ENCODE results near the gene TRIM47. TPM values are rescaled to one million over a fixed set of nuclear protein-coding genes. Genes with fewer than 3 reads are reported as not detected.

The TRIM47 gene
- total RNA-seq, 1 experiment from 2014 or later = 125 TPM

DNA sequence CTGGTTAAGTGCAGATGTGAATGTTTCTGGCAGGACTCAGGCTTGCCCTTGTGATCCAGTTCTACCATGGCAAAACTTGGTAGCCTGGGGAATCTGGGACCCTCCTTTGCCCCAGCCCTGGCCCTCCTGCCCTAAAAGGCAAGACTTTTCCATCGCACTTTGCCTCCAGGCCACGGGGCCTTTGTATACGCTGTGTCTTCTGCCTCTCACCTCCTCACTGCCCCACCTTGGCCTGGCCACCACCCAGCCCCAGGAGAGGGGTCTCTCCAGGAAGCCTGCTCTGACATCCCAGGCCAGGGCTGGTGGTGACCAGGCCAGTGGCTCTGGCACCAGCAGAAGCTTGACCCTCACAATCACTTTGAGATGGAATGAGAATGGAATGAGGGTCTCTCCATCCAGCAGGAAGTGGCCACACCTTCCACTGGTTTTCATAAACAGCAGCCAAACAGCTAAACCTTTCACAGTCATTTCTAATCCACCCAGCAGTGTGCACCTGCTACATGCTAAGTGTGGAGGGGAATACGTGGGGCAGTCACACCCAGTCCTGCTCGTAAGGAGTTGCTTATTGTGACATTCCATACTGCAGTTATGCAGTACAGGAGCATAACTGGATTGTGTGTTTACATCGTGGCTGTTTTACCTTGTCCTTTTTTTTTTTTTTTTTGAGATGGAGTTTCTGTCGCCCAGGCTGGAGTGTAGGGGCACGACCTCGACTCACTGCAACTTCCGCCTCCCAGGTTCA lies 27.9 kb upstream of the TRIM47 start:
- Histone ChIP-seq H3K36me3 (ENCODE audit: control insufficient read depth, insufficient read depth, low read length) (peaks cover 8% of the 10 kb centered on the region; the same call in 1 of the 2 replicates), H3K27ac (ENCODE audit: low read length) (peak overlapping the region; percentile 81), H3K27me3 (ENCODE audit: control insufficient read depth, insufficient read depth, low read length) (no peaks in the 10 kb centered on the region), H3K4me3 (ENCODE audit: low read depth in 2 of 2, low read length in 2 of 2) (no peak overlapping the region), H3K4me1 (ENCODE audit: control insufficient read depth, insufficient read depth, low read length) (peaks cover 11% of the 10 kb centered on the region), H3K9me3 (ENCODE audit: control insufficient read depth, insufficient read depth, low read depth, low read length) (no peaks in the 10 kb centered on the region)
- intact Hi-C loops (cut with micrococcal nuclease; ENCODE audit: unreplicated experiment) = loop anchor here (5.0 kb wide), 1 partner anchor 96 kb away; the partner anchor contains the start of gene CDK3
- CTCF ChIA-PET = interaction anchor here (0.6 to 2.1 kb wide), 2 partner anchors 35 to 82 kb away, joined by 6 to 10 read pairs; partner anchors contain the start of gene FBF1
- DNase-seq (ENCODE audit: low read depth, low spot score) (no peak), ATAC-seq (no peak)
- POLR2A ChIA-PET = interaction anchor here (0.6 kb wide), 1 partner anchor 159 kb away, joined by 3 read pairs; no protein-coding TSS in a partner anchor
- BruUV-seq (replicated peaks) = no TSS peak
- in situ Hi-C loops (cut with HindIII; ENCODE audit: low pct_unique_long_range_greater_than_20kb, low sequenced_read_pairs) = no loop called here
- TF ChIP-seq SIN3A (IDR thresholded peaks at IDR 0.05; ENCODE audit: borderline replicate concordance, insufficient read depth, low read depth, low read length) (no peak), TCF7L2 (IDR thresholded peaks at IDR 0.05; ENCODE audit: low read depth, low read length) (no peak), POLR2AphosphoS5 (IDR thresholded peaks at IDR 0.05; ENCODE audit: low read depth, low read length) (no peak)
- TF ChIP-seq, protein P1, sequence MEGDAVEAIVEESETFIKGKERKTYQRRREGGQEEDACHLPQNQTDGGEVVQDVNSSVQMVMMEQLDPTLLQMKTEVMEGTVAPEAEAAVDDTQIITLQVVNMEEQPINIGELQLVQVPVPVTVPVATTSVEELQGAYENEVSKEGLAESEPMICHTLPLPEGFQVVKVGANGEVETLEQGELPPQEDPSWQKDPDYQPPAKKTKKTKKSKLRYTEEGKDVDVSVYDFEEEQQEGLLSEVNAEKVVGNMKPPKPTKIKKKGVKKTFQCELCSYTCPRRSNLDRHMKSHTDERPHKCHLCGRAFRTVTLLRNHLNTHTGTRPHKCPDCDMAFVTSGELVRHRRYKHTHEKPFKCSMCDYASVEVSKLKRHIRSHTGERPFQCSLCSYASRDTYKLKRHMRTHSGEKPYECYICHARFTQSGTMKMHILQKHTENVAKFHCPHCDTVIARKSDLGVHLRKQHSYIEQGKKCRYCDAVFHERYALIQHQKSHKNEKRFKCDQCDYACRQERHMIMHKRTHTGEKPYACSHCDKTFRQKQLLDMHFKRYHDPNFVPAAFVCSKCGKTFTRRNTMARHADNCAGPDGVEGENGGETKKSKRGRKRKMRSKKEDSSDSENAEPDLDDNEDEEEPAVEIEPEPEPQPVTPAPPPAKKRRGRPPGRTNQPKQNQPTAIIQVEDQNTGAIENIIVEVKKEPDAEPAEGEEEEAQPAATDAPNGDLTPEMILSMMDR (IDR thresholded peaks at IDR 0.05) = no peak
- TF ChIP-seq, protein P2, sequence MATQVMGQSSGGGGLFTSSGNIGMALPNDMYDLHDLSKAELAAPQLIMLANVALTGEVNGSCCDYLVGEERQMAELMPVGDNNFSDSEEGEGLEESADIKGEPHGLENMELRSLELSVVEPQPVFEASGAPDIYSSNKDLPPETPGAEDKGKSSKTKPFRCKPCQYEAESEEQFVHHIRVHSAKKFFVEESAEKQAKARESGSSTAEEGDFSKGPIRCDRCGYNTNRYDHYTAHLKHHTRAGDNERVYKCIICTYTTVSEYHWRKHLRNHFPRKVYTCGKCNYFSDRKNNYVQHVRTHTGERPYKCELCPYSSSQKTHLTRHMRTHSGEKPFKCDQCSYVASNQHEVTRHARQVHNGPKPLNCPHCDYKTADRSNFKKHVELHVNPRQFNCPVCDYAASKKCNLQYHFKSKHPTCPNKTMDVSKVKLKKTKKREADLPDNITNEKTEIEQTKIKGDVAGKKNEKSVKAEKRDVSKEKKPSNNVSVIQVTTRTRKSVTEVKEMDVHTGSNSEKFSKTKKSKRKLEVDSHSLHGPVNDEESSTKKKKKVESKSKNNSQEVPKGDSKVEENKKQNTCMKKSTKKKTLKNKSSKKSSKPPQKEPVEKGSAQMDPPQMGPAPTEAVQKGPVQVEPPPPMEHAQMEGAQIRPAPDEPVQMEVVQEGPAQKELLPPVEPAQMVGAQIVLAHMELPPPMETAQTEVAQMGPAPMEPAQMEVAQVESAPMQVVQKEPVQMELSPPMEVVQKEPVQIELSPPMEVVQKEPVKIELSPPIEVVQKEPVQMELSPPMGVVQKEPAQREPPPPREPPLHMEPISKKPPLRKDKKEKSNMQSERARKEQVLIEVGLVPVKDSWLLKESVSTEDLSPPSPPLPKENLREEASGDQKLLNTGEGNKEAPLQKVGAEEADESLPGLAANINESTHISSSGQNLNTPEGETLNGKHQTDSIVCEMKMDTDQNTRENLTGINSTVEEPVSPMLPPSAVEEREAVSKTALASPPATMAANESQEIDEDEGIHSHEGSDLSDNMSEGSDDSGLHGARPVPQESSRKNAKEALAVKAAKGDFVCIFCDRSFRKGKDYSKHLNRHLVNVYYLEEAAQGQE (IDR thresholded peaks at IDR 0.05; ENCODE audit: insufficient read depth in 1 of 2, low read depth in 2 of 2, low read length in 1 of 2) = no peak

GRCh38 chr17:75904749-75905521 lies 26.6 kb upstream of the TRIM47 start, which contains the start of gene MRPL38:
TSS of gene MRPL38 (minus strand) at chr17:75904884. CDS start at chr17:75904875, 9 bp downstream.
- CTCF ChIA-PET = interaction anchor here (0.6 to 2.1 kb wide), 9 partner anchors 23 to 205 kb away, joined by 3 to 6 read pairs (median 4); partner anchors contain the start of genes CDK3 and FBF1
- intact Hi-C loops (cut with micrococcal nuclease; ENCODE audit: unreplicated experiment) (loop anchor here (5.0 kb wide), 1 partner anchor 97 kb away; the partner anchor contains the start of gene CDK3), in situ Hi-C loops (cut with HindIII; ENCODE audit: low pct_unique_long_range_greater_than_20kb, low sequenced_read_pairs) (no loop called here)
- ATAC-seq (peak; percentile 98), DNase-seq (ENCODE audit: low read depth, low spot score) (peak; percentile 68)
- Histone ChIP-seq H3K27me3 (ENCODE audit: control insufficient read depth, insufficient read depth, low read length) (no peaks in the 10 kb centered on the region), H3K4me3 (ENCODE audit: low read depth in 2 of 2, low read length in 2 of 2) (peak within 1 kb of the TSS; percentile 69 to 87), H3K4me1 (ENCODE audit: control insufficient read depth, insufficient read depth, low read length) (peaks cover 11% of the 10 kb centered on the region), H3K36me3 (ENCODE audit: control insufficient read depth, insufficient read depth, low read length) (peaks cover 12% of the 10 kb centered on the region; the same call in 1 of the 2 replicates), H3K27ac (ENCODE audit: low read length) (peak within 1 kb of the TSS; percentile 87), H3K9me3 (ENCODE audit: control insufficient read depth, insufficient read depth, low read depth, low read length) (no peaks in the 10 kb centered on the region)
- peak; percentile 55; the same call in 1 of the 2 replicates for TF ChIP-seq SIN3A (IDR thresholded peaks at IDR 0.05; ENCODE audit: borderline replicate concordance, insufficient read depth, low read depth, low read length)
- TF ChIP-seq, protein P1 (IDR thresholded peaks at IDR 0.05) = peak; percentile 99
- no peak for TF ChIP-seq TCF7L2 (IDR thresholded peaks at IDR 0.05; ENCODE audit: low read depth, low read length)
- TF ChIP-seq, protein P2 (IDR thresholded peaks at IDR 0.05; ENCODE audit: insufficient read depth in 1 of 2, low read depth in 2 of 2, low read length in 1 of 2) = no peak
- TF ChIP-seq POLR2AphosphoS5 (IDR thresholded peaks at IDR 0.05; ENCODE audit: low read depth, low read length) = peak; percentile 75
- BruUV-seq (replicated peaks) = no TSS peak
- POLR2A ChIA-PET = interaction anchor here (0.6 to 0.7 kb wide), 2 partner anchors 20 to 350 kb away, joined by 5 to 13 read pairs; no protein-coding TSS in a partner anchor
